SH-SY5Y (cell line): Measurements from ENCODE around the gene ANKRD13D.

Experiments used
- GATA2 ChIP-seq: IDR thresholded peaks from 2 replicates; pipeline ENCODE4 v1.6.1; 2011; ENCODE audit warnings: mild to moderate bottlenecking, low read depth, low read length
- GATA3 ChIP-seq: IDR thresholded peaks from 2 replicates; pipeline ENCODE4 v1.6.1; 2011; ENCODE audit warnings: low read depth, mild to moderate bottlenecking, low read length, moderate library complexity

DNA sequence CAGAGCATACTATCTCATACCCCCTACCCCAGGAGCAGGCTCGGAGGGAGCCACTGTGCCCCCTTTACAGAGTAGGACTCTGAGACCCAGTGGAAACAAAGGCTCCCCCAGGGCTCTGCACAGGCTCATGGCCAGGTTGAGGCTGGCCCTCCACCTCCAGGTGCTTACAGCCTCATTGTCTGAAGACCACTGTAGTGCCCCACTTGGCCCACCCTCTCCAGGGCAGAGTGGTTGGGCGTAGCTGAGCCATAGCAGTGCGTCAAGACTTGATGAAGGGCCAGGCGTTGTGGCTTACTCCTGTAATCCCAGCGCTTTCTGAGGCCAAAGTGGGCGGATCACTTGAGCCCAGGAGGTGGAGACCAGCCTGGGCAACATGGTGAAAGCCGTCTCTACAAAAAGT, 1.7 kb downstream of the ANKRD13D start:
- TF ChIP-seq GATA2 (no peak), GATA3 (no peak)
